ENCODE results near the gene PLEKHN1. TPM values are rescaled to one million over a fixed set of nuclear protein-coding genes. Genes with fewer than 3 reads are reported as not detected.

The PLEKHN1 gene
- total and polyA plus RNA-seq, 2 donors (not counting 3 experiments of a cell fraction or from before 2014, with no cell fraction given) = 0.29 to 0.88 TPM

DNA sequence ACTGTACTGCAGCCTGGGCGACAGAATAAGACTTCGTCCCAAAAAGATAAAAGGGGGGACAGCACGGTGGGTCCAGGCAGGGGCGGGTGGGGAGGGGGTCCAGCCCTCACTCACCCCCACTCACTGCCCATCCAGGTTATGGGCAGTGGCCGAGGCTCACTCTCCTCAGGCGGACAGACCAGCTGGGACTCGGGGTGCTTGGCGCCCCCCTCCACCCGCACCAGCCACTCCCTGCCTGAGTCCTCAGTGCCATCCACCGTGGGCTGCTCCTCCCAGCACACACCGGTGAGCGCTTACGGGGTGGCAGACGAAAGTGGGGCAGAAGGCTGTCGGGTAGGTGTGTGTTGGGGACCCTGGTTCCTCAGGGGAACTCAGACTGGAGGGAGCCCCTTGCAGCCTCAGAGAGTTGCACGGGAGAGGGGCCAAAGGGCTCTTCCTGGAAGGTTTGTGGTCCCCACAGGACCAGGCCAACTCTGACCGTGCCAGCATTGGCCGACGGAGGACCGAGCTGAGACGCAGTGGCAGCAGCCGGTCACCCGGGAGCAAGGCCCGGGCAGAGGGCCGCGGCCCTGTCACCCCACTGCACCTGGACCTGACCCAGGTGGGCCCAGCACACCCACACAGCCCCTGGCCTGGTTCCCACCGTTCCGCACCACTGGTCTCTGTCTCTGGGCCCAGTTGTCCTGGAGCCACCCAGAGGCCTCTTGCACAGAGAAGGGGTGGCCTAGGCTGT, 6.6 kb downstream of the PLEKHN1 start:
- CTCF ChIA-PET = no interaction called here
- dilution Hi-C loops (cut with MboI; ENCODE audit: extremely low pct_ligation_motif_present, low sequenced_read_pairs) (no loop called here), intact Hi-C loops (cut with micrococcal nuclease) (no loop called here)
- Histone ChIP-seq H3K27ac (ENCODE audit: insufficient read depth, low read depth, low read length) (no peak overlapping the region), H3K36me3 (ENCODE audit: control insufficient read depth in 2 of 2, extremely low read depth in 1 of 2, insufficient read depth in 2 of 2, low read length in 2 of 2) (no peaks in the 10 kb centered on the region), H2AFZ (ENCODE audit: low read depth, low read length) (no peak overlapping the region), H3K9ac (replicated peaks; ENCODE audit: extremely low read depth, insufficient read depth, low read length) (no peak overlapping the region), H3K27me3 (ENCODE audit: control insufficient read depth in 2 of 2, insufficient read depth in 2 of 2, low read length in 2 of 2) (peaks cover 2% of the 10 kb centered on the region in 2 experiments), H3K79me2 (ENCODE audit: control insufficient read depth, insufficient read depth, low read length) (no peaks in the 10 kb centered on the region), H3K4me3 (replicated peaks in 1 of 3; ENCODE audit: insufficient read depth in 1 of 3, low read depth in 1 of 3, low read length in 3 of 3) (no peak overlapping the region), H4K20me1 (replicated peaks; ENCODE audit: control insufficient read depth, extremely low read depth, insufficient read depth, low read length) (no peaks in the 10 kb centered on the region), H3K9me3 (replicated peaks; ENCODE audit: control insufficient read depth, insufficient read depth, low read length) (no peaks in the 10 kb centered on the region), H3K4me2 (ENCODE audit: insufficient read depth, low read length) (no peak overlapping the region), H3K9me1 (replicated peaks; ENCODE audit: control insufficient read depth, extremely low read depth, insufficient read depth, low read length) (no peaks in the 10 kb centered on the region), H3K4me1 (ENCODE audit: control insufficient read depth, extremely low read depth, insufficient read depth, low read length) (no peaks in the 10 kb centered on the region)
- FAIRE-seq (no peak), DNase-seq (ENCODE audit: low read depth, low spot score) (no peak)
- no TSS peak for BruUV-seq (replicated peaks)
- TF ChIP-seq POLR2A (IDR thresholded peaks at IDR 0.05; ENCODE audit: low read depth, low read length) (no peak), JUN (IDR thresholded peaks at IDR 0.05; ENCODE audit: borderline replicate concordance, insufficient read depth, insufficient read length, low read depth) (no peak), MYC (IDR thresholded peaks at IDR 0.05; ENCODE audit: low read depth, low read length) (no peak), MAX (IDR thresholded peaks at IDR 0.05; ENCODE audit: insufficient read depth, insufficient read length) (no peak), POLR2AphosphoS5 (IDR thresholded peaks at IDR 0.05; ENCODE audit: insufficient read depth, low read depth, low read length) (no peak), GATA2 (IDR thresholded peaks at IDR 0.05; ENCODE audit: insufficient read depth, insufficient read length, low read depth, low read length) (no peak), FOS (IDR thresholded peaks at IDR 0.05; ENCODE audit: borderline replicate concordance, insufficient read depth, low read length) (no peak), EZH2 (IDR thresholded peaks at IDR 0.05; ENCODE audit: borderline replicate concordance, low read depth, low read length, severe bottlenecking) (no peak), CTCF (IDR thresholded peaks at IDR 0.05; ENCODE audit: extremely low read depth in 1 of 2, insufficient read depth in 1 of 2, low read depth in 1 of 2, low read length in 2 of 2) (no peak)
- POLR2A ChIA-PET = no interaction called here

All from endothelial cell of umbilical vein (primary cell).